HG03280 (cell line): ENCODE data around the gene CLASP1.
"Not testable (repeated sequence)": the region's sequence is repeated elsewhere in the genome, so short reads cannot be mapped to it uniquely, and the experiment has no call there.

Source experiments
- ATAC-seq: cut with Tn5 transposase; IDR thresholded peaks from one replicate; pipeline ENCODE4 v1.9.1; 2021; ENCODE audit warnings: mild to moderate bottlenecking, moderate library complexity; ENCODE audit not compliant: unreplicated experiment

Gene CLASP1

DNA sequence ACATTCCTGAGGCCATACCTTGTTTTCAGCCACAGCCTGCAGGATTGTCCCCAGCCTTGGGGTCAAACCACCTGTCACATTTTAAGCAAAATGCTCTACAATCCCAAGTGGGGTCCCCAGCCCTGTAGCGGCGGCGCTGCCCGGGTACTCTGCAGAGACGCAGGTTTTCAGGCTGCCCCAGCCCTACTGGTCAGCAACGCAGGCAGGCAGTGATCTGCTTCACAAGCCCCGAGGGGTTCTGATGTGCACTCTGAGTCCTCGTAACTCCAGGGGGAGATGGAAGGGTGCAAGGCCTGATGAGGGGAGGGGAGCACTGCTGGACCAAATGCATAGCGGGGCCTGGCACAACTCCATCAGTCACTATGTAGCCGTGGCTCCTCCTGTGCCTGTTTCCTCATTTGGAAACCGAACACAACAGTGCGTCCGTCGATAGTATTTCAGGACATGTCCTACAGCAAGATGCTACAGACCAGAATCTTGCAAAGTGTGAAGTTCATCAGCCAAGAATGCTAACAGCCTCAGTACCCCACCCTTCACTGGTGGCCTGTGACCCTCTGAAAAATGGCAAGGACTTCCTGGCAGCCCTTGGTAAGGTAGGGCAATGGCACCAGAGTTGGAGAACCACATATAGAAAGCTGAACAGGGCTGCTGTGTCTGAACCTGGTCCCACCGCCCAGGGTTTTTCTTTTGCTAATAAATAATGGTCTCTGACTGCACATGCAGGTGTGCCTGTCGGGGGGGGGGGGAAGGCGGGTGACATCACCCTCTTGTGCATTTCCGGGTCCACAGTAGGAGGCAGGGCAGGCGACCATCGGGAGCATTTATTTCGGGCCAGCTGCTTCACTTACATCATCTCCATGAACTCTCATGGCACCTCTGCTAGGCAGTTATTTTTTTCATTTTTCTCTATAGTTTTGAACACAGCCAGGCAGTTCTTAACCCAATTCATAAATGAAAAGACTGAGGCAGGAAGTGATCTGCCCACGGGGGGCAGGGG is 313.7 kb downstream of the CLASP1 start:
- ATAC-seq: no peak

DNA sequence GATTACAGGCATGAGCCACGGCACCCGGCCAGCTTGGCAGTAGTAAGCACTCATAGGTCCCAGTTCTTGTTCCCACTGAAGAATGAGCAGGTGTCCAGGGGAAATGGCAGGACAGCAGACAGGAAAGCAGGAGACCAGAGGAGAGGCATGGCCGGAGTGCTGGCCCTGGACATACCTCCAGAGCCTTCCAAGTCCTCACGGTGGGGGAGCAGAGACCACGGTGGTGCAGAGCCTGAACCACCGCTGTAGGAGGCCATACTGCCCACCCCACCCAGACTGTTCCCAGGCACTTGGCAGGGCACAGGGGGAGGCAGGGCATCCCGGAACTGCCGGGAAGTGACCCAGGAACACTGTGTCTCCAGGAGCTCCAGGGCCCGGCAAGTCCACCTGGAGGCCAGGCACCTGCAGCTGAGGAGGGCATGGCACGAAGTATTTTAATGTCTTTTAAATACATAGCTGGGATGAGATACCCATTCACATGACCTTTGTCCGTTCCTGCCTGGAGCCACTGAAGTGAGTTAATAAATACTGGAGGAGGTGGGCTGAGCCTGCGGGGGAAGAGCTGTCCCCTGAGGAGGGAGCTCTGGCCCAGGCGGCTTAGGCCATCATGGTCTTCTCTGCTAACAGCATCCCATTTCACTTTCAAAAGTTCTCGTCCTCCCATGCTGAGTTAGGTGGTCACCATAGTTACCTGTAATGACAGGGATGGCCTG is 314.5 kb downstream of the CLASP1 start:
- no peak for ATAC-seq

- ATAC-seq: peak; percentile 75
Observed at GRCh38 chr2:121333834-121334558, 315.3 kb downstream of the CLASP1 start.

DNA sequence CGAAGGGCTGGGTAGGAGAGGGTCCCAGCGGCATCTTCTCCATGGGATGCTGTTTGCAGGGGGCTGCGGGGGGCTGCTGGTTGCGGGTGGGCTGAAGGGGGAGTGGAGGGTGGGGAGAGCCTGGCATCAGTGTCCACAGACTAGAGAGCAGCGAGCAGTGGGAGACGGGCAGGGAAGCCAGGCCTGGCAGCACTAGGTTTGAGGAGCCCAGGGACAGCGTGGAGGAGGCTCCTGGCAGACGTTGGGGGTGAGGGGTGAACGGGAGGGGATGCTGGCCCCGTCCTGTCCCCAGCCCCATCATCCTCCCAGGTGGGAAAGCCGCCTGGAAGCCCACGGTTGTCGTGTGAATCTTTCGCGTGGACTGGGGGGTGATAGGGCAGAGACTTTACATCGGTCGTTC is 316.0 kb downstream of the CLASP1 start:
- no peak for ATAC-seq

DNA sequence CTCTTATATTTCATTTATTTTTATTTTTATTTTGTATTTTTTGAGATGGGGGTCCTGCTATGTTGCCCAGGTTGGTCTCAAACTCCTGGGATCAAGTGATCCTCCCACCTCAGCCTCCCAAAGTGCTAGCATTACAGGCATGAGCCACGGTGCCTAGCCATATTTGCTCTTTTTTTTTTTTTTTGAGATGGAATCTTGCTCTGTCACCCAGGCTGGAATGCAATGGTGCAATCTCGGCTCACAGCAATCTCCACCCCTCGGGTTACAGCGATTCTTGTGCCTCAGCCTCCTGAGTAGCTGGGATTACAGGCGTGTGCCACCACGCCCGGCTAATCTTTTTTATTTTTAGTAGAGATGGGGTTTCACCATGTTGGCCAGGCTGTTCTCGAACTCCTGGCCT is 317.9 kb downstream of the CLASP1 start:
- not testable (repeated sequence) for ATAC-seq

DNA sequence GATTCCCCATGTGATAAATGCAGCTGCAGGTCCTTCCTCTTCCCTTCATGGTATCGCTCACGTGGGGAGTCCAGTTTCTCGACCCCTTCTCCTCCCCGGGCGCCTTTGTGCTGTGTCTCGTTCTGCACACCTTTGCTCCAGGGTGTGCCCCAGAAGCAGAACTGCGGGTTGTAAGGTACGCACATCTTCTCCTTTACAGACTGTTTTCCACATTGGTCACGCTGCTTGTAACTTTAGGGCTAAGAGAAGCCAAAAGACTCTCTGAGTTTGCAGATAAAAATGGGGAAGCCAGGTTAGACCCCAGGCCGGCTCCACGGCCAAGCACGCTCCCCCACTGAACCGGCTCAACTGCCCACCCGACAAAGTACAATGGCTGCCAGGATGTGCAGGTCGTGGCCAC is 318.3 kb downstream of the CLASP1 start:
- no peak for ATAC-seq

DNA sequence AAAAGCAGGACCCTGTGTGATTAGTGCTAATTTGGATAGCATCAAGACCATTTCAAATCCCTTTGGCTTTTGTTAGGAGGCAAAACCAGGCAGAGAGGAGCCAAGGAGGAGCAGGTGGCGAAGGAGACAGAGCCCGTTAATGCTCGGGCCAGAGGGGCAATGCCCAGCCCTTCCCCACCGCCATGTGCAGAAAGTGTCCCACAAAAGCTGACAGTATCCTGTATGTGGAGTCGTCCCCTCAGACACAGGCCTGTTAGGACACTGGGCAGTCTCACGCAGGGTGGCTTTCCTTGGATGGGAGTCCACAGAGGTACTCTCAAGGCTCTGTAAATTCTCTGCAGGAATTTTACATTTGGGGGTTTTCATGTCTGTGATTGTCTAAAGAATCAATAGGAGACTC is 319.5 kb downstream of the CLASP1 start:
- ATAC-seq: no peak

DNA sequence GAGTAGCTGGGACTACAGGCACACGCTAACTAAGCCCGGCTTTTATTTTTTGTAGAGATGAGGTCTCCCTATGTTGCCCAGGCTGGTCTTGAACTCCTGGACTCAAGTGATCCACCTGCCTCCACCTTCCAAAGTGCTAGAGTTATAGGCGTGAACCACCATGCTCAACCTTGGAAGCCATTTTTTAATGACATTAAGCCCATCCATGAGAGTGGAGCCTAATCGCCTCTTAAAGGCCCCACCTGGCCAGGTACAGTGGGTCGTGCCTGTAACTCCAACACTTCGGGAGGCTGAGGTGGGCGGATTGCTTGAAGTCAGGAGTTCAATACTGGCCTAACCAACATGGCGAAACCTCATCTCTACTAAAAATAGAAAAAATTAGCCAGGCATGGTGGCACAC is 322.6 kb downstream of the CLASP1 start:
- ATAC-seq: no peak

GRCh38 chr2:121324601-121325000 is 324.7 kb downstream of the CLASP1 start:
- ATAC-seq: no peak

- ATAC-seq: no peak
Observed at GRCh38 chr2:121321476-121321875, 327.8 kb downstream of the CLASP1 start.

DNA sequence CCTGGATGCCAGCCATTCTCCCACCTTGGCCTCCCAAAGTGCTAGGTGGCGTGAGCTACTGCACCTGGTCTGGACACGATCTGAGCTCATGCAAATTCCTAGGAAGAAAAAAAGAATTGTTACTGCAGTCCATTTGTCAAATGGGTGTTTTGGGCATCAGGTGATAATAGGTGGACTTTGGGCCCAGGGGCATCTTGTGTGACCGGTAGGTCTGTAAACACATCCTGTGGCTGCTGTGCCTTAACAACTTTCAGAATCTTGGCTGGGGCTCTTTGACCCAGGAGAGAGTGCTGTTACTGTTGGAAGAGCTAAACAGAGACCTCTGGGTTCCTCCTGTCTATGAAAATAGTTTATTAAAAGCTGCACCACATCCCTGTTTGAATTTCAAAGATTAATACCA is 329.3 kb downstream of the CLASP1 start:
- ATAC-seq: no peak

- no peak for ATAC-seq
Observed at GRCh38 chr2:121316986-121317385, 332.3 kb downstream of the CLASP1 start.

GRCh38 chr2:121313701-121314100 is 335.6 kb downstream of the CLASP1 start:
- not testable (repeated sequence) for ATAC-seq

- no peak for ATAC-seq
Observed at GRCh38 chr2:121309801-121310200, 339.5 kb downstream of the CLASP1 start.

- ATAC-seq: no peak
Observed at GRCh38 chr2:121309323-121309722, 339.9 kb downstream of the CLASP1 start.

DNA sequence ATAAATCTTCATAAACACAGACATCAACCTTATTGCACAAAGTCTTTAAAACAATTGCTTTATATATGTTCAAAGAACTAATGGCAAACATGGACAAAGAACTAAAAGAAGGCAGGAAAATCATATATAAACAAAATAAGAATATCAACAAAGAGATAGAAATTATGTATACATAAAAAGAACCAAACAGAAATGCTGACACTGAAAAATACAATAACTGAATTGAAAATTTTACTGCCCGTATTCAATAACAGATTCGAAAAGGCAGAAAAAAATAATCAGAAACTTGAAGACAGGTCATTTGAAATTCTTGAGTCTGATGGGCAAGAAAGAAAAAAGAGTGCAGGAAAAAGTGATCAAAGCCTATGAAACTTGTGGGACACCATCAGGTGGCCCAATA is 342.2 kb downstream of the CLASP1 start:
- no peak for ATAC-seq

DNA sequence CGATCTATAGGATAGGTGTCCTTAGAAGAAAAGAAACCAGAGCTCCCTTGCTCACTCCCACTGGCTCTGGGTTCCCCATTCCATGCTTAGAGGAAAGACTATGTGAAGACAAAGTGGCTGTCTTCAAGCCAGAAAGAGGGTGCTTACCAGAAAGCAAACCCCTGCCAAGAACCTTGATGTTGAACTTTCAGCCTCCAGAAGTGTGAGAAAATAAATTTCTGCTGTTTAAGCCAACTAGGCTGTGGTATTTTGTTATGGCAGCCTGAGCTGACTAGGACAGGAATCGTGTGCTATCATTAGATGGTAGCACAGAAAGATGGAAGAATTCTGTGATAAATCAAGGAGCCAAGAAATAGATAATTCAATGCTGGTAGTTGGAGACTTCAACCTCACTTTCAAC is 344.3 kb downstream of the CLASP1 start:
- no peak for ATAC-seq

DNA sequence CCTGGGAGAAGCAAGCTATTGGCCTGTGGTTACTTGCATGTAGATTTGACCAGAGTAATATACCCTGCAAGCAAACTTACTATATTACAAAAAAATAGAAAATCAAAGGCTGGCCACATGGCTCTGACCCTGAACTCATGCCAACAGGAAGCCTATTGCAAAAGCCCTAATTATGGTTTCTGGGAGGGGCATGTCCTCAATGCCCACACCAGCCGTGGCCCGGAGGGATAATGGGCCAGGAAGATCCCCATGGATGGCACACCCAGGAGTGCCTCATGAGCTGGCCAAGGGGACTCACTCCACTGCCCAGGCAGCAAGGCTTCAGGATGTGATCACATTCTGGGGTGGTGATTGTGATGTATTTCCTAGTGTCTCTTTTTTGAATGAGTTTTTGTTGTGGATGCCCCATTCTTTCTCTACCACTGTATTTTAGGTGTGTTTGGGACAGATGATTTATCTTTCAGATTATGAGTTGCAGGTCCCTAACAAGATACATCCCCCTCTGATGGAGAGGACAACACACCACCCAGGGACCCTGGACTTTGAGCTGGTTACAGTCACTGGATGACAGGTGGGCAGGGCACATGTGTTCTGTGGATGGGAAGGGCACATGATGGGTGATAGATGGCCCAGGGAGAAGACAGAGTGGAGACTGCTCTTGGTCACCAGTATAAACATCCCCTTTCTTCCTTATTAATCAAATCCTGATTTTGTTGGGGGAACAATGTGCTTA is 345.6 kb downstream of the CLASP1 start:
- no peak for ATAC-seq

- not testable (repeated sequence) for ATAC-seq
Observed at GRCh38 chr2:121301190-121301589, 348.1 kb downstream of the CLASP1 start.

GRCh38 chr2:121298476-121298875 is 350.8 kb downstream of the CLASP1 start:
- ATAC-seq: no peak

DNA sequence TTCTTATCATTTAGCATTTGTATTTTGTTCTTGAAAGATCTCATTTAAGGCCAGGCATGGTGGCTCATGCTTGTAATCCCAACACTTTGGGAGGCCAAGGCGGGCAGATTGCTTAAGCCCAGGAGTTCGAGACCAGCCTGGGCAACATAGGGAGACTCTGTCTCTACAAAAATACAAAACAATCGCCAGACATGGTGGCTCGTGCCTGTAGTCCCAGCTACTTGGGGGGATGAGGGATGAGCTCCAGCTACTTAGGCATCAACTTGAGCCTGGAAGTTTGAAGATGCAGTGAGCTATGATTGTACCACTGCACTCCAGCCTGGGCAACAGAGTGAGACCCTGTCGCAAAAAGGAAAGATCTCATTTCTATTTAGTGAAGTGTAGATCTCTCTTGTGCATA is 351.4 kb downstream of the CLASP1 start:
- not testable (repeated sequence) for ATAC-seq
